IMR-90 (cell line): Measurements from ENCODE around the gene IGF2. TPM values are rescaled to one million over a fixed set of nuclear protein-coding genes. Genes with fewer than 3 reads are reported as not detected.

Experiments used
- BHLHE40 ChIP-seq: fragments of 150-350 bp; IDR thresholded peaks from 2 replicates; pipeline ENCODE4 v1.6.1; 2016; ENCODE audit warnings: mild to moderate bottlenecking, low read depth, low read length
- CEBPB ChIP-seq: IDR thresholded peaks from 2 replicates; pipeline ENCODE4 v1.6.1; 2012; ENCODE audit warnings: low read depth, low read length, improper control_type of control experiment
- CHD1 ChIP-seq: IDR thresholded peaks from 2 replicates; pipeline ENCODE4 v1.6.1; 2012; ENCODE audit warnings: low read depth, low read length, improper control_type of control experiment
- MAZ ChIP-seq: IDR thresholded peaks from 2 replicates; pipeline ENCODE4 v1.6.1; 2012; ENCODE audit warnings: low read depth, mild to moderate bottlenecking, low read length, improper control_type of control experiment, moderate library complexity, borderline replicate concordance
- NFE2L2 ChIP-seq: fragments of 150-350 bp; IDR thresholded peaks from 2 replicates; pipeline ENCODE4 v1.6.1; 2016; ENCODE audit warnings: low read depth, mild to moderate bottlenecking, low read length
- POLR2A ChIP-seq: IDR thresholded peaks from 2 replicates; pipeline ENCODE4 v1.6.1; 2012; ENCODE audit warnings: mild to moderate bottlenecking, low read depth, low read length
- RCOR1 ChIP-seq: IDR thresholded peaks from 2 replicates; pipeline ENCODE4 v1.6.1; 2012; ENCODE audit warnings: mild to moderate bottlenecking, low read length, improper control_type of control experiment; ENCODE audit not compliant: insufficient replicate concordance
- SMC3 ChIP-seq: fragments of 150-350 bp; IDR thresholded peaks from 2 replicates; pipeline ENCODE4 v1.6.1; 2016; ENCODE audit warnings: low read depth, mild to moderate bottlenecking, antibody characterized with exemption, low read length, moderate library complexity
- polyA plus RNA-seq, 3 experiments: library from polyadenylated mRNA; depleted of rRNA; stranded (reverse); fragments of >200 nt; gene quantifications; 2 replicates each; pipeline ENCODE4 v1.2.3, GENCODE V29; 2012; ENCODE audit warnings: low replicate concordance in 1 of 3
- total RNA-seq: library from RNA; depleted of rRNA; stranded (reverse); fragments of >200 nt; gene quantifications from 2 replicates; pipeline ENCODE4 v1.2.3, GENCODE V29; 2012

The IGF2 gene
- total and polyA plus RNA-seq, 2 of the 4 experiments (the other 2 are of a cell fraction): 2.3 to 21.8 TPM

- TF ChIP-seq CHD1 (no peak), POLR2A (no peak), MAZ (no peak), CEBPB (no peak), BHLHE40 (no peak), RCOR1 (no peak), NFE2L2 (no peak), SMC3 (no peak)
Measured at GRCh38 chr11:2099516-2100349, 39.5 kb downstream of the IGF2 start (continued).
